Smooth muscle cell (in vitro differentiated cells): ENCODE results near the gene KIF5A. TPM values are rescaled to one million over a fixed set of nuclear protein-coding genes. Genes with fewer than 3 reads are reported as not detected.

Source experiments
- DNase-seq: peaks from one replicate; lab custom pipeline; 2025; ENCODE audit not compliant: unreplicated experiment; lab: John Stamatoyannopoulos, UW
- H2AFZ ChIP-seq: fragments of 200-600 bp; sonication (generic); 2 replicates; pipeline ENCODE4 v1.6.0; 2016; ENCODE audit warnings: antibody characterized with exemption, low read depth, mild to moderate bottlenecking
- H3F3A ChIP-seq: fragments of 200-600 bp; sonication (generic); 2 replicates; pipeline ENCODE4 v1.6.0; 2017; ENCODE audit warnings: antibody characterized with exemption, low read depth
- H3K27ac ChIP-seq: fragments of 200-600 bp; sonication (generic); 2 replicates; pipeline ENCODE4 v1.5.1; 2016; ENCODE audit warnings: low read depth, mild to moderate bottlenecking
- H3K27me3 ChIP-seq: fragments of 200-600 bp; sonication (generic); 2 replicates; pipeline ENCODE4 v1.6.1; 2016; ENCODE audit warnings: low read depth, mild to moderate bottlenecking
- H3K36me3 ChIP-seq: fragments of 200-600 bp; sonication (generic); 2 replicates; pipeline ENCODE4 v1.5.1; 2016; ENCODE audit warnings: low read depth
- H3K4me1 ChIP-seq: fragments of 200-600 bp; sonication (generic); 2 replicates; pipeline ENCODE4 v1.5.1; 2016; ENCODE audit warnings: low read depth
- H3K4me2 ChIP-seq: fragments of 200-600 bp; sonication (generic); 2 replicates; pipeline ENCODE4 v1.6.0; 2016; ENCODE audit warnings: mild to moderate bottlenecking
- H3K4me3 ChIP-seq: fragments of 200-600 bp; sonication (generic); 2 replicates; pipeline ENCODE4 v1.5.1; 2016; ENCODE audit warnings: mild to moderate bottlenecking
- H3K79me2 ChIP-seq: fragments of 200-600 bp; sonication (generic); 2 replicates; pipeline ENCODE4 v1.6.0; 2016; ENCODE audit warnings: low read depth, mild to moderate bottlenecking
- H3K9ac ChIP-seq: fragments of 200-600 bp; sonication (generic); 2 replicates; pipeline ENCODE4 v1.6.0; 2016; ENCODE audit warnings: low read depth
- H3K9me3 ChIP-seq: fragments of 200-600 bp; sonication (generic); replicated peaks from 2 replicates; pipeline ENCODE4 v1.5.1; 2016; ENCODE audit warnings: low read depth
- H4K20me1 ChIP-seq: fragments of 200-600 bp; sonication (generic); 2 replicates; pipeline ENCODE4 v1.6.0; 2016; ENCODE audit warnings: low read depth
- CTCF ChIP-seq: fragments of 200-600 bp; sonication (generic); IDR thresholded peaks from 2 replicates; pipeline ENCODE4 v1.5.1; 2017; ENCODE audit warnings: borderline replicate concordance, mild to moderate bottlenecking, antibody characterized with exemption; ENCODE audit not compliant: insufficient read depth, poor library complexity, severe bottlenecking
- WGBS: methylation state at CpG from one replicate; pipeline ENCODE4 v1.1.7; 2016; ENCODE audit warnings: low lambda C conversion rate; 5-methylcytosine and 5-hydroxymethylcytosine counted together
- microRNA counts: library from miRNA; unstranded; fragments of <30 nt; microRNA quantifications from one replicate; lab custom pipeline; 2016
- microRNA-seq: library from miRNA; unstranded; fragments of <30 nt; microRNA quantifications from one replicate; pipeline ENCODE4, GENCODE V29; 2016; ENCODE audit warnings: borderline number of aligned reads
- polyA plus RNA-seq: library from polyadenylated mRNA; unstranded; fragments of >200 nt; fragmentation: Nextera tagmentation; extraction: Ambion mirVana; gene quantifications from 2 replicates; pipeline ENCODE4 v1.2.1, GENCODE V29; 2016
- small RNA-seq: library from RNA; depleted of rRNA; stranded (forward); fragments of <200 nt; gene quantifications from one replicate; pipeline ENCODE3, GENCODE V24; 2014
- total RNA-seq: library from RNA; depleted of rRNA; stranded (reverse); fragments of >200 nt; gene quantifications from 2 replicates; pipeline ENCODE4 v1.2.3, GENCODE V29; 2014

Gene KIF5A
- total and polyA plus RNA-seq, 2 experiments from 2014 or later, result 0.34 to 2.8 TPM

- 10% methylated on average over 35 of the region's 58 CpGs for WGBS
- H3K9ac ChIP-seq, result no peak within 1 kb of the TSS
- DNase-seq, result no peak
- no peaks in the 10 kb centered on the region for H4K20me1 ChIP-seq
- peak within 1 kb of the TSS; percentile 94 for H2AFZ ChIP-seq
- H3F3A ChIP-seq, result no peaks in the 10 kb centered on the region
- H3K4me1 ChIP-seq, result peaks cover 7% of the 10 kb centered on the region
- H3K27ac ChIP-seq, result no peak within 1 kb of the TSS
- no peaks in the 10 kb centered on the region for H3K79me2 ChIP-seq
- H3K9me3 ChIP-seq, result no peaks in the 10 kb centered on the region
- peak within 1 kb of the TSS; percentile 97 for H3K4me2 ChIP-seq
- H3K27me3 ChIP-seq, result peaks cover 82% of the 10 kb centered on the region
- peak within 1 kb of the TSS; percentile 69 for H3K4me3 ChIP-seq
- peak; percentile 79 for TF ChIP-seq CTCF
- H3K36me3 ChIP-seq, result no peaks in the 10 kb centered on the region
These were observed 83.4 kb downstream of the KIF5A start, which contains the start of gene B4GALNT1 for GRCh38 chr12:57632958-57633840. B4GALNT1 (minus strand) TSS chr12:57633201; CDS start chr12:57632132, 1,069 bp downstream.

MicroRNAs encoded within 50 kb of the gene (microRNA counts, 767-probe panel; counts per million panel counts)
- microRNA hsa-miR-616-3p (lab: Ali Mortazavi, UCI), result 183 counts per million

Small RNA genes within 50 kb of the gene (microRNA-seq; reads per million reads assigned to microRNA genes)
- gene MIR616 (1.8 reads per million), gene MIR6758 (not detected)

Small RNA genes within 50 kb of the gene (small RNA-seq; reads per million reads assigned to genes)
- not detected for gene MIR616

Other genes with a start within 250 kb of the KIF5A start
- gene R3HDM2, start 119.0 kb upstream of the KIF5A start, total RNA-seq, result 10.4 and 16.0 TPM in 2 replicates
- 12.2 and 17.2 TPM in 2 replicates for gene R3HDM2, start 119.0 kb upstream of the KIF5A start, polyA plus RNA-seq
- gene INHBC, start 115.3 kb upstream of the KIF5A start, total RNA-seq, result not detected in 2 replicates
- gene INHBC, start 115.3 kb upstream of the KIF5A start, polyA plus RNA-seq, result 0.42 TPM in 1 of 2 replicates, not detected in the other
- gene INHBE, start 94.7 kb upstream of the KIF5A start, total RNA-seq, result 5.4 and 11.5 TPM in 2 replicates
- gene INHBE, start 94.7 kb upstream of the KIF5A start, polyA plus RNA-seq, result 2.1 and 2.3 TPM in 2 replicates
- gene GLI1, start 90.3 kb upstream of the KIF5A start, total RNA-seq, result 1.4 and 1.5 TPM in 2 replicates
- gene GLI1, start 90.3 kb upstream of the KIF5A start, polyA plus RNA-seq, result 0.50 and 1.2 TPM in 2 replicates
- gene ARHGAP9, start 70.2 kb upstream of the KIF5A start, total RNA-seq, result 1.3 TPM in 1 of 2 replicates, not detected in the other
- not detected in 2 replicates for gene ARHGAP9, start 70.2 kb upstream of the KIF5A start, polyA plus RNA-seq
- gene MARS1, start 62.0 kb upstream of the KIF5A start, total RNA-seq, result 192 and 629 TPM in 2 replicates
- gene MARS1, start 62.0 kb upstream of the KIF5A start, polyA plus RNA-seq, result 186 and 187 TPM in 2 replicates
- 25.8 and 28.4 TPM in 2 replicates for gene DDIT3, start 29.5 kb upstream of the KIF5A start, total RNA-seq
- gene DDIT3, start 29.5 kb upstream of the KIF5A start, polyA plus RNA-seq, result 27.8 and 43.5 TPM in 2 replicates
- 3.7 and 9.1 TPM in 2 replicates for gene MBD6, start 27.2 kb upstream of the KIF5A start, total RNA-seq
- 11.7 and 18.4 TPM in 2 replicates for gene MBD6, start 27.2 kb upstream of the KIF5A start, polyA plus RNA-seq
- 88.0 and 107 TPM in 2 replicates for gene DCTN2, start 2.9 kb upstream of the KIF5A start, total RNA-seq
- 119 and 127 TPM in 2 replicates for gene DCTN2, start 2.9 kb upstream of the KIF5A start, polyA plus RNA-seq
- 39.5 and 53.8 TPM in 2 replicates for gene PIP4K2C, start 41.1 kb downstream of the KIF5A start, total RNA-seq
- gene PIP4K2C, start 41.1 kb downstream of the KIF5A start, polyA plus RNA-seq, result 33.3 and 41.1 TPM in 2 replicates
- 28.9 and 29.4 TPM in 2 replicates for gene DTX3, start 54.8 kb downstream of the KIF5A start, total RNA-seq
- 43.0 and 48.2 TPM in 2 replicates for gene DTX3, start 54.8 kb downstream of the KIF5A start, polyA plus RNA-seq
- 13.9 and 18.5 TPM in 2 replicates for gene ARHGEF25, start 61.4 kb downstream of the KIF5A start, total RNA-seq
- 1.5 and 3.8 TPM in 2 replicates for gene ARHGEF25, start 61.4 kb downstream of the KIF5A start, polyA plus RNA-seq
- 1.7 and 1.8 TPM in 2 replicates for gene B4GALNT1, start 83.2 kb downstream of the KIF5A start, total RNA-seq
- gene B4GALNT1, start 83.2 kb downstream of the KIF5A start, polyA plus RNA-seq, result 2.1 and 5.6 TPM in 2 replicates
- 236 and 374 TPM in 2 replicates for gene OS9, start 144.1 kb downstream of the KIF5A start, total RNA-seq
- gene OS9, start 144.1 kb downstream of the KIF5A start, polyA plus RNA-seq, result 162 and 179 TPM in 2 replicates
- not detected in 2 replicates for gene AGAP2, start 188.7 kb downstream of the KIF5A start, total RNA-seq
- gene AGAP2, start 188.7 kb downstream of the KIF5A start, polyA plus RNA-seq, result not detected in 2 replicates
- gene TSPAN31, start 195.0 kb downstream of the KIF5A start, total RNA-seq, result 68.0 and 105 TPM in 2 replicates
- 48.6 and 55.1 TPM in 2 replicates for gene TSPAN31, start 195.0 kb downstream of the KIF5A start, polyA plus RNA-seq
- 144 and 158 TPM in 2 replicates for gene CDK4, start 202.3 kb downstream of the KIF5A start, total RNA-seq
- 215 and 235 TPM in 2 replicates for gene CDK4, start 202.3 kb downstream of the KIF5A start, polyA plus RNA-seq
- gene MARCHF9, start 205.1 kb downstream of the KIF5A start, total RNA-seq, result 6.5 and 8.6 TPM in 2 replicates
- 3.7 and 6.8 TPM in 2 replicates for gene MARCHF9, start 205.1 kb downstream of the KIF5A start, polyA plus RNA-seq
- gene CYP27B1, start 217.0 kb downstream of the KIF5A start, total RNA-seq, result 0.81 and 0.90 TPM in 2 replicates
- 1.3 and 1.7 TPM in 2 replicates for gene CYP27B1, start 217.0 kb downstream of the KIF5A start, polyA plus RNA-seq
- gene METTL1, start 222.1 kb downstream of the KIF5A start, total RNA-seq, result 4.1 and 7.7 TPM in 2 replicates
- gene METTL1, start 222.1 kb downstream of the KIF5A start, polyA plus RNA-seq, result 20.3 and 24.9 TPM in 2 replicates
- gene EEF1AKMT3, start 222.6 kb downstream of the KIF5A start, total RNA-seq, result 6.2 and 8.0 TPM in 2 replicates
- gene EEF1AKMT3, start 222.6 kb downstream of the KIF5A start, polyA plus RNA-seq, result 9.0 and 9.9 TPM in 2 replicates
- gene TSFM, start 232.7 kb downstream of the KIF5A start, total RNA-seq, result 14.5 and 16.8 TPM in 2 replicates
- gene TSFM, start 232.7 kb downstream of the KIF5A start, polyA plus RNA-seq, result 24.0 and 28.5 TPM in 2 replicates